ENCODE results near the gene DBH.

Gene DBH

GRCh38 chr9:133684121-133684935 is 48.2 kb downstream of the DBH start:
- no peak for DNase-seq (ENCODE audit: low read depth)
- TF ChIP-seq, protein P1, sequence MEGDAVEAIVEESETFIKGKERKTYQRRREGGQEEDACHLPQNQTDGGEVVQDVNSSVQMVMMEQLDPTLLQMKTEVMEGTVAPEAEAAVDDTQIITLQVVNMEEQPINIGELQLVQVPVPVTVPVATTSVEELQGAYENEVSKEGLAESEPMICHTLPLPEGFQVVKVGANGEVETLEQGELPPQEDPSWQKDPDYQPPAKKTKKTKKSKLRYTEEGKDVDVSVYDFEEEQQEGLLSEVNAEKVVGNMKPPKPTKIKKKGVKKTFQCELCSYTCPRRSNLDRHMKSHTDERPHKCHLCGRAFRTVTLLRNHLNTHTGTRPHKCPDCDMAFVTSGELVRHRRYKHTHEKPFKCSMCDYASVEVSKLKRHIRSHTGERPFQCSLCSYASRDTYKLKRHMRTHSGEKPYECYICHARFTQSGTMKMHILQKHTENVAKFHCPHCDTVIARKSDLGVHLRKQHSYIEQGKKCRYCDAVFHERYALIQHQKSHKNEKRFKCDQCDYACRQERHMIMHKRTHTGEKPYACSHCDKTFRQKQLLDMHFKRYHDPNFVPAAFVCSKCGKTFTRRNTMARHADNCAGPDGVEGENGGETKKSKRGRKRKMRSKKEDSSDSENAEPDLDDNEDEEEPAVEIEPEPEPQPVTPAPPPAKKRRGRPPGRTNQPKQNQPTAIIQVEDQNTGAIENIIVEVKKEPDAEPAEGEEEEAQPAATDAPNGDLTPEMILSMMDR (conservative IDR thresholded peaks at IDR 0.05; ENCODE audit: control insufficient read depth, insufficient read depth, low read depth, low read length): no peak
- H3K4me3 ChIP-seq (ENCODE audit: control insufficient read depth, low read depth, low read length): no peak overlapping the region

- no peak overlapping the region for H3K4me3 ChIP-seq (ENCODE audit: control insufficient read depth, low read depth, low read length)
- TF ChIP-seq, protein P1 (conservative IDR thresholded peaks at IDR 0.05; ENCODE audit: control insufficient read depth, insufficient read depth, low read depth, low read length): no peak
- DNase-seq (ENCODE audit: low read depth): no peak
Measured at GRCh38 chr9:133684936-133685361, 48.8 kb downstream of the DBH start.

DNA sequence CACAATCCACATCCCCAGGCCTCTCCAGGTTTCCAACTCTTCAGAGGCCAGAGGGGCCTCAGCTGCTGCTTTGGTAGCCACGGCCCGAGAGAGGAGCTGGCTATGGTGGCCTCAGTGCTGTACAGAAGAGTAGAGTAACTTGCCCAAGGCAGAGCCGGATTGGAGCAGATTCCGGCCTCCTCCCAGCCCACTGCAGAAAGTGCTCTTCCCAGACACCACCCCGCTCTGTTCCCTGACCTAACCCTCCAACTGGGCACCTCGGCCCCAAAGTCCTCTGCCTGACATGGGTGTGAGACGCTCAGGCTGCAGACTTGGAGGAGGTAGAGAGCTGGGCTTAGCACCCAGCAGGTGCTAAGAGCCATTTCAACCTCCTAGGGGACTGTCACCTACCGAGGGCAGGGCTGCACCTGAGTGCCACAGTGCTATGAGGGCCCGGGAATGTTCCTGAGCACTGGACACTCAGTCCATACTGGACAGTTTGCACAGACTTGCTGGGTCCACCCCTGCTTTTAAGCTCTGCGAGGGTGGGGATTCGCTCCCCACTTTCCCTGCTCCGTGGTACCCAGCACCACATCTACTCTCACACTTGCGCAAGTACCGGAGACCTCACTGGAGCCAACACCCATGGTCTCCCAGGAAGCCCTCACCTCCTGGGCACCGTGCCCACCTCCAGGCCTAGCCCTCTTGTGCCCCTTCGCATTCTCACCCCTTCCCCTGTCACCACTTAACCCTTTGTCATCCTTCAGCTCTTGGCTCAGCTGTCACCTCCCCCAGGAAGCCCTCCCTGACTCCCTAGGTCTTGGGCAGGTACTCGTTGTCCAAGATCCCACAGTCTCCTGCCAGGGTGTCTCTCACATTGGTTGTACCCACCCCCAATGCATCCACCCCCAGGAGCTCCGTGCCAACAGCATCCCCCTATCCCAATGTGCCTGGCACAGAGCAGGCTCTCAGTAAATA is 49.8 kb downstream of the DBH start:
- H3K4me3 ChIP-seq (ENCODE audit: control insufficient read depth, low read depth, low read length): no peak overlapping the region
- TF ChIP-seq, protein P1 (conservative IDR thresholded peaks at IDR 0.05; ENCODE audit: control insufficient read depth, insufficient read depth, low read depth, low read length): no peak
- no peak for DNase-seq (ENCODE audit: low read depth)

- H3K4me3 ChIP-seq (ENCODE audit: control insufficient read depth, low read depth, low read length): no peak overlapping the region
- DNase-seq (ENCODE audit: low read depth): no peak
- TF ChIP-seq, protein P1 (conservative IDR thresholded peaks at IDR 0.05; ENCODE audit: control insufficient read depth, insufficient read depth, low read depth, low read length): no peak
Measured at GRCh38 chr9:133686642-133687575, 50.7 kb downstream of the DBH start.

DNA sequence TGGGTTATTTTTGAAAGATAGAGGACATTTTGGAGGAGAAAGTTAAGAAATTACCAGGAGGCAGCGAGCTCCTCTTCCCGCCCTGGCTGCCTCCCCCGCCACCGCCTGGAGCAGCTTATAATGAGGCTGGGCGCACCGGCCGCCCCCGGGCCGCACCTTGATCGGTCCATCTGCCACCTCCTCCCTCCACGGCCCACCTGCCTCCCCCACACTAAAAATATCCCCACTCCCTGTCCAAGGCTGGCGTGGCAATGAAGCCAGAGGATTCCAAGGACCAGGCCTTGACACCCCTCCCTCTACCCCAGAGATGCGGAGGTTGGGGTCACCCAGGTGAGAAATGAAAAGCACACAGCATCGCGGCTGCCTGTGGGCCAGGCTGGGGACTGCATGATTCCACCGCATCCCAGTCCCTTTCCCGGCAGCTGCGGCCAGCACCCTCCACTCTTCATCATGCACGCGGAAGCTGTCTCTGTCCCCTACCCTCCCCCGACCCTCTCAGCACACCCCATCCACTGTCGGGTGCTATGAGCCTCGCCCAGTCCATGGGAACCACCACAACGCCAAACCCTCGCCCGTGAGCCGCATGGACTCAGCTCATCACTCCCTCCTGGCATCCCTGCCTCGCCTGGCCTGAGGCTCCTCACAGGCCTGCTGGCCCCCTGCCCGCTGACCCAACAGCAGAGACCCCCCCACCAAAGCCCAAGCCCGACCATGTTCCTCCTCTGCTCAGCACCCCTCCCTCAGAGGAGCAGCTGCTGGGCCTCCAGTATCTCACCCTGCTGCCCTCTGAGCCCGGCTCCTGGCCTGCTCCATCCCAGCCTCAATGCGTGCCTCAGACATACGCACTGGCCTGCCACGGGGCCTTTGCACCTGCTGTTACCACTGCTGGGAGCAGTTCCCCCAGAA is 51.9 kb downstream of the DBH start:
- H3K4me3 ChIP-seq (ENCODE audit: control insufficient read depth, low read depth, low read length): no peak overlapping the region
- TF ChIP-seq, protein P1 (conservative IDR thresholded peaks at IDR 0.05; ENCODE audit: control insufficient read depth, insufficient read depth, low read depth, low read length): no peak
- no peak for DNase-seq (ENCODE audit: low read depth)
